IPS-NIHi11 (cell line): ENCODE data around the gene DENND1C.
A peak's percentile ranks its signal among the peaks of the same experiment; 100 is the strongest.
"Not testable (repeated sequence)": the region's sequence is repeated elsewhere in the genome, so short reads cannot be mapped to it uniquely, and the experiment has no call there.

Source experiments
- DNase-seq: peaks from one replicate; pipeline ENCODE4 v3.0.0; 2012; ENCODE audit warnings: mixed read lengths, low spot score

Gene DENND1C

DNA sequence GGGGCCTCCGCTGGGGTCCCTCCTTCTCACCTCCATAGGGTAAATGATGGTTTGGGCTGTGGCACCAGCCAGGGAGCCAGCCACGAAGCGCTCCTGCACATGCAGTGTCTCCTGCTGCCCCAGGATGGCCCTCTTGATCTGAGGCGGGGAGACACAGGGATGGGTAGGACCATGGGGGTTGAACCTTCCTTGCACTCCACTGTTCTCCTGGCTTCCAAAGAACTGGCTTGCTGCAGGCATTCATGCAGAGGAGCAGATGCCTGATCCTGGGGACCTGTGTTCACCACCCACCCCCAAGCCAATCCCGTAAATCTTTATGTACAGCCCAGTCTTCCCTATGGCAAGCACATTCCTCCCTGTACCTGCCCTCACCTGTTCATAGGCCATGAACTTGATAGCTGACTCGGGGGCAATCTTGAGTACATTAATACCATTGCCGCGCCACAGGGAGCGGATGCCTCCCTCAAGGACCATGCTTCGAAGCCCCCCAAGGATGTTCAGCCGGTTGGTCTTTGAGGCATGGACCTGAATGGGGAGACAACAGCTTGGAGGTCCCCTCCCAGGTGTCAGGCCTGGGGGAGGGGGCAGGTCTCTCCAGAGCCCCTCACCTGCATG, 27.5 kb downstream of the DENND1C start:
- DNase-seq = no peak

DNA sequence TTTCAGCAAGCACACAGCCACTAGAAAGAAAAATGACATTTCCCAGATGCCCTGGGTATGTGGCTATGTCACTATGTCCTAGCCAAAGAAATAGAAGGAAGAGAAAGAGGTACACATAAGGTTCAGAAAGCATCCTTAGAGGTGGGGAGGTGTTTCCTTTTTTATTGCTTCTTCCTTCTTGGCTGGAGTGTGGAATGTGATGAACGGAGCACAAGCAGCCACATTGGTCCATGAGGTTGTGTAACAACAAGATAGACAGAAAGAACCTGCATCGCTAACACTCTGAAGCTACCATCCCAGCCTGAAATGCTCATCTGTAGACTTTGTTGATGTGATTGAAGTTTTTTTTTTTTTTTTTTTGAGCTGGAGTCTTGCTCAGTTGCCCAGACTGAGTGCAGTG, 28.7 kb downstream of the DENND1C start:
- DNase-seq = no peak

DNA sequence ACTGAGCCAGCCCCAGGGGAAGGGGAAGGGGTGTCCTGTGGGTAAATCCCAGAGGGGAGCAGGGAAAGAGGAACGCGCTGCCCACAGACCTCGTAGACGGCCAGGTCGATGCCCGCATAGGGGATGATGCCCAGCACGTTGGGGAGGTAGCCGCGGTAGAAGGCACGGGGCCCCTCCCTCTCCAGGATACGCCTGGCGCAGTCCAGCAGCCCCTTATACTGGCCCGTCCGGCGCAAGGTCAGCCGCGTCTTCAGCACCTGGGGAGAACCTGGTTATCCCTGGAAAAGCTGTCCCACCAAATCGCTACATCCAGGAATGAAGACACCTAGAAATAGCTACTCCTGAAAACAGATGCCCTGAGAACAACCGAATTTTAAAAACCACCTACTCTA, 29.4 kb downstream of the DENND1C start:
- no peak for DNase-seq

DNA sequence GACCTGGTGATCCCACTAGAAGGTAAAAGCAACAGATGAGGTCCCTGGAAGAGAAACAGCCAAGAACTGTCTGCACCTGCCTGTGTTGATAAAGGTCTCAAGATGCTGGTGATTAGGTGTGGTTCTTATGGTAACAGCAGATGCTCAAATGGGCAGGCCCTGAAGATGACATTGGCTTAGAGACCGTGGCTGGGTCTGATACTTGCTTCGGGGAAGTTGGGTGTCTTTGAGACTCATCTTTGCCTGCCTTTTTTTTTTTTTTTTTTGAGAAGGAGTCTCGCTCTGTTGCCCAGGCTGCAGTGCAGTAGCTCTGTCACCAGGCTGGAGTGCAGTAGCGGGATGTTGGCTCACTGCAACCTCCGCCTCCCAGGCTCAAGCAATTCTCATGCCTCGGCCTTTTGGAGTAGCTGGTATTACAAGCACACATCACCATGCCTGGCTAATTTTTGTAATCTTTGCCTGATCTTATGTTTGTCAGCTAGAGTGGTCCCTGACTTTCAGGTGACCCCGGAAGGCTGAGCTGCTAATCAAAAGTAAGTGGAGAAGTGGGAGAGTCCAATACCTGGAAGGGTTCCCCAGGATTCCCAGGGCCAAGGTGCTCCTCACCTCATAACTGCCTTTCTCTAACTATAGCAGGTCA, 29.9 kb downstream of the DENND1C start:
- DNase-seq = no peak

DNA sequence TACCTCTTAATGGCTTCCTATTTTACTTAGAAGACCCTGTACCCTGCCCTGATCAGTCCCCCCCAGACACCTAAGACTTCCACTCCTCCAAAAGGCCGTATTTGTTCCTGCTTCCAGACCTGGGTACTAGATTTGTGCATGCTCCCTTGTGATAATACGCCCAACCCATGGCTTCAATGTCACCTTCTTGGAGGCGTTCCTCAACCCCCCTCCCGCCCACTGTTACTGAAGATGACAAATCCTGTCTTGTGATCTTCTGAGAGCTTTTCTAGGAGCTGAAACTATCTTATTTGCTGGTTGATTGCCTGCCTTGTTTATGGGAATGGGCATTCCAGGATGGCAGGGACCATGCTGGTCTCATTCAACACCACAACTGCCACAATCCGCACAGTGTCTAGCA, 31.4 kb downstream of the DENND1C start:
- no peak for DNase-seq

DNA sequence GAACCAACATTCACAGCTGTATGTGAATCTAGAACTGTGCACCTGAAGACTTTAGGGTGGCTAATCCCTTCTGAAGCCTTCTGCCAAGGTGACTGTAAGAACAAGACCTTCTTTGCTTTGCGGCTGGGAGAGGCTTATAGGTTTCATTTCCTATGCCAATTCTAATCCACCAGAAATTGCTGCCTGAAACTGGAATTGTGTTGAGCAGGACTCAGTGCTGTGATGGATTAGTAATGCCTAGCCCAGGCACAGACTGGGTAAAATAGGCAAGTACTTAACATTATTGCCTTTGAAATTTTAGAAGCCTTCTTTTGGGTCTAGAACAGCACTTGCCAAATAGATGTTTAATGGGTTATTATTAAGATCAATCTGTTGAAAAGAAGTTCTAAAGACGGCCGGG, 33.5 kb downstream of the DENND1C start:
- no peak for DNase-seq

DNA sequence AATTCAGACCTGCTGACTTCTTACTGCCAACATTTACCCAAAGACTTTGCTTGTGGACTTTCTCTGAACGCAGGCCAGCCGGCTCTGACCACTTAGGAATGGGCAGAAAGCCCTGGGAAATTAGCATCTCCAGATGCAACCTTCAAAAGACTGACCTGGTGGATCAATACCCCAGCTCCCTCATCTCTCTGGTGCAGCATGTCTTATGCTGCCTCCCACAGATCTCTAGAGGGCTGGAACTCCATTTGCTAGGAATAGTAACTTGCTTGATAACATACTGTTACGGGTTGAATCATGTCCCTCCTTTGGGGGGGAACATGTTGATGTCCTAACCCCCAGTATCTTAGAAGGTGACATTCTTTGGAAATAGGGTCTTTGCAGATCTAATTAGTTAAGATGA, 35.1 kb downstream of the DENND1C start:
- no peak for DNase-seq

DNA sequence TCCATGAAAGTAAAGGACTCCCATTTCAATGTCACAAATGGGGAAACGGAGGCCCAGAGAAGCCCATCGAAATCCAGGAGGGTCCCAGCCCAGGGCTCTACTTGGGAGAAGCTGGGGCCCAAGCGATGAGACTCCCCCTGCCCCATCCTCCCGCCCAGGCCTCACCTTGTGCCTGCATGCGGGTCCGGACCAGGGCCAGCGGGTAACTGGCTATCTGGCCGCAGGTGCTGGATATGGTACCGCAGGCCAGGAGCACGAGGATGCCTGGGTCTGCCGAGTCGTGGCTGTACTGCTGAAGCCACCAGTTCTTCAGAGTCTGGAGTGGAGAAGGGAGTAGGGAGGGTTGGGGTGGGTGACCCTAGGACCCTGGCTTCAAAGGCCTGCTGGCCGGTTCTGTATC, 37.6 kb downstream of the DENND1C start:
- DNase-seq = no peak

DNA sequence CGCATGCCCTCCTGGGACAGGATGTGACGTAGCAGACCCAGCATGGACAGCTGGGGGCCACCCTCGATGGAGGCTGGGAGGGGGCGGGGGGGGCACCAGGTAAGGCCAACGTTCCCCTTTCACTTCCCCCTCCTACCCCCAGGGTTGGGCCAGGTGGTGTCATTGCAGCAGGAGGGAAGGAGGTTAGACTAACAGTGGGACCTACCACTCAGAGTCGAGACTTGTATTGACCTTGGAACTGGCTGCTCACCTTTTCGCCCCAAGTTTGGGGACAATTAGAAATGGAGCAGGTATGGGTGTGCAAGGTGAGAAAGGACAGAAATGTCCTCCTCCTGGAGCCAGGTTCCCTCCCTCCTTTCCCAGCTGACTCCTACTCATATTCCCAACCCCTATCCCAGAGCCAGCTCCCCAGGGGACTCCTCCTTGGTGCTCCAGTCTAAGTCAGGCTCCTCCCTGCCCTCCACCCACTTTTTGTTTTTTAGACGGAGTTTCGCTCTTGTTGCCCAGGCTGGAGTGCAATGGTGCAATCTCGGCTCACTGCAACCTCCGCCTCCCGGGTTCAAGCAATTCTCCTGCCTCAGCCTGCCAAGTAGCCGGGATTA, 39.4 kb downstream of the DENND1C start:
- no peak for DNase-seq

DNA sequence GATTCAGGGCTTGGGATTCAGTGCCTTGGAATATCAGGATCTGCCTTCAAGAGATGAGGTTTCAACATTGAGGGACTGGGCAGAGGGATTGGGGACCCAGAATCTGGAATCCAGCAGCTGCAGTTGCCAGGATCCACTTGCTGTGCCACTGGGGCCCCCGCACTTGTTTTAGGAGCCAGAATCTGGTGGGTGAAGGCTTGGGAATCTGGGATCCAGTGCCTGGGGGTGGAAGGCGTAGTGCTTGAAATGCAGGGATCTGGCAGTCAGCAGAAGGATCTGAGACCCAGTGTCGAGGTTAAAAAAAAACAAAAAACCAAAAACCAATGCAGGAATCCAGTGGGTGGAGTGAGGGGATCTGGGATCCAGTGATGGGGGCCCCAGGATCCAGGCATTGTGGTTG, 40.7 kb downstream of the DENND1C start:
- no peak for DNase-seq

DNA sequence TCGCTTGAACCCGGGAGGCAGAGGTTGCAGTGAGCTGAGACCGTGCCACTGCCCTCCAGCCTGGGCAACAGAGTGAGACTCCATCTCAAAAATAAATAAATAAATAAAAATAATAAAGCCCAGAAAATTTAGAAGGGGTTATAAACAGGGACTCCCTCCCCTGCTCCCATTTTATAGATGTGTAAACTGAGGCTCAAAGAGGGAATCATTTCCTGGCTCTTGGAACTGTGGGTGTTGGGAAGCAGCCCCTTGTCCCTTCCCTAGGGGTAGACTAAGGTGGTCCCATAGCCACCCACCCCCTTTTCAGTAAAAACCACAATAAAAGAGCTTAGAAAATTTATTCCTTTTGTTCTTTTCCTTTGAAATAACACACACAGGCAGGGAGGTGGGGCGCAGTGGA, 41.8 kb downstream of the DENND1C start:
- DNase-seq = no peak

DNA sequence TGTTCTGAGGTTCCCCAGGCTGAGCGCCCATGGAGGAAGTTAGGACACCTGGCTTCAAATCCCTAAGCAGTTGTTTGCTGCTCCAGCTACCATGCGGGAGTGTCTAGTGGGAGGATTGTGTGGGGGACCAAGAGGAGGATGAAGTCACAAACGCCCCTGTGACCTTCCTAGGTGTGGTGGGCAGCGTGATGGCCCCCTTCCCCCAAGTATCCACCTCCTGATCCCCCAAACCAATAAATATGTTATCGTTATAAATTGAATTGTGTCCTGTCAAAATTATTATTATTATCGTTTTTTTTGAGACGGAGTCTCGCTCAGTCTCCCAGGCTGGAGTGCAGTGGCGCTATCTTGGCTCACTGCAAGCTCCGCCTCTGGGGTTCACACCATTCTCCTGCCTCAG, 47.9 kb downstream of the DENND1C start, which contains the start of gene SLC25A41:
SLC25A41 (minus strand) TSS at position 101 of the 400 bp plus-strand sequence; CDS start at position 31, 70 bp downstream.
- DNase-seq = no peak

DNA sequence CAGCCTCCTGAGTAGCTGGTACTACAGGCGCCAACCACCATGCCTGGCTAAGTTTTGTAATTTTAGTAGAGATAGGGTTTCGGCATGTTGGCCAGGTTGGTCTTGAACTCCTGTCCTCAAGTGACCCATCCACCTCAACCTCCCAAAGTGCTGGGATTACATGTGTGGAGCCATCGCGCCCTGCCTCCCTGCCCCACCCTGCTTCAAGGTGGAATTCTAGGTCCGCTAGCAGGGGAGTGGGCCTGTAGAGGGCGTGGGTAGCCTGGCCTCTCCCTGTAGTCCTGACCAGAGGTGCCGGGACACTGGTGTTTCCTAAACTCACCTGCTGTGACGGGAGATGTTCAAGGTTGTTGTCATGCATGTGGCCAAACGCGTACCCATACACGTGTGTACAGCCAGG, 48.4 kb downstream of the DENND1C start:
- DNase-seq = no peak

DNA sequence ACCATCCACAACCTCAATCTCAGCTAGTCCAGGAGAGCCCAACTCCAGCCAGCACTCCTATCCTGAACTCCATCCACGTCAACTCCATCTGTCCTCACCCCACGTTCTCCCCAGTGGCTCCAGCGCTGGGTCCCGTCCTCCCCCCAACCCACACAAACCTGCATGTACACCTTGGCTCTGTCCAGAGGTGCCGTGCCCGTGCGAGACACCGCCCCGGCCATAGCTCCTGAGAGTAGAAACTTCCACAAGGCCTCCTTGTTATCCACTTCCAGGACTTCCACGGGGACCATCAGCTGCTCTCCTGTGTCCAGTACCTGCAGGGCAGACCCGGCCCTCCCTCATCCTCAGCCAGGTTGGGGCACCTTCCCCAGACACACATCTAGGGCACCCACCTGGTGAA, 49.7 kb downstream of the DENND1C start:
- DNase-seq = no peak

DNA sequence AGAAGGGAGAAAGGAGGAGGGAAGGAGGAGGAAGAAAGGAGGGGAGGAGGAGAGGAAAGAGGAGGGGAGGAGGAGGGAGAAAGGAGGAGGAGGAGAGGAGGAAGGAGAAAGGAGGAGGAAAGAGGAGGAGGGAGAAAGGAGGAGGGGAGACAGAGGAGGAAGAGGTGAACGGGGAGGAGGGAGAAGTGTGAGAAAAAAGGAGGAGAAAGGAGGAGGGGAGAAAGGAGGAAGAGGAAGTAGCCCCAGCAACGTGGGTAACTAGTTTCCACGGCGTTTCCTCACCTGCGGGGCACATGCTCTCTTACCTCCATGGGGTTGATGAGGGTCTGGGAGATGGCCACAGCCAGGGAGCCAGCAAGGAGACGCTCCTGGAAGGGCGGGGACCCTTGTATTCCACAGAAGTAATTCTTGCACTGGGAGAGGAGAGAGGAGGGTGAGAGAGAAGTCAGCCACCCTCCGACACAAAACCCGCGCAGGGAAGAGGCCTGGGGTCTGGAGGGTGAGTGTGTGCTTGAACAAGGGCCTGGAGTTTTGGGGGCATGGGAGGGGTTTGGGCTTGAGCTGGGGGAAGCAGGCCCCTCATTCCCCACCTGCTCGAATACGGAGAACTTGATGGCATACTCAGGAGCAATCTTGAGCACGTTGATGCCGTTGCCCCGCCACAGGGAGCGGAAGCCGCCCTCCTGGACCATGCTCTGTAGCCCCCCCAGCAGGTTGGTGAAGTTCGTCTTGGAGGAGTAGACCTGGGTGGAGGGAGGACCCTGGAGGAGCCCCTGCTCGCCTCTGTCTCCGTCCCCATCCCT, 52.0 kb downstream of the DENND1C start:
- DNase-seq = no peak

DNA sequence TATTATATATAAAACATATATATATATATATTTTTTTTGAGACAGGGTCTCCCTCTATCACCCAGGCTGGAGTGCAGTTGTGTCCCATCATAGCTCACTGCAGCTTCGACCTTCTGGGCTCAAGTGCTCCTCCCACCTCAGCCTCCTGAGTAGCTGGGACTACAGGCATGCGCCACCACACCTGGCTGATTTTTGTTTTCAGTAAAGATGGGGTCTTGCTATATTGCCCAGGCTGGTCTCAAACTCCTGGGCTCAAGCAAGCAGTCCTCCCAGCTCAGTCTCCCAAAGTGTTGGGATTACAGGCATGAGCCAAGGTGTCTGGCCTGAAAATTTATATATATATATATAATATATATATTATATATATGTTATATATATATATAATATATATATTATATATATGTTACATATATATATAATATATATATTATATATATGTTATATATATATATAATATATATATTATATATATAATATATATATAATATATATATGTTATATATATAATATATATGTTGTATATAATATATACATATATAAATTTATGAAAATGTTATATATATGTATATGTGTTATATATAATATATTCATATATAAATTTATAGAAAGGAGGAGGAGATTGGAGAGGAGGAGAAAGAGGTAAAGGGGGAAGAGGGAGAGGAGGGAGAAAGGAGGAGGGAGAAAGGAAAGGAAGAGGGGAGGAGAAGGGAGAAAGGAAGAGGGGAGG, 52.7 kb downstream of the DENND1C start:
- DNase-seq = not testable (repeated sequence)

DNA sequence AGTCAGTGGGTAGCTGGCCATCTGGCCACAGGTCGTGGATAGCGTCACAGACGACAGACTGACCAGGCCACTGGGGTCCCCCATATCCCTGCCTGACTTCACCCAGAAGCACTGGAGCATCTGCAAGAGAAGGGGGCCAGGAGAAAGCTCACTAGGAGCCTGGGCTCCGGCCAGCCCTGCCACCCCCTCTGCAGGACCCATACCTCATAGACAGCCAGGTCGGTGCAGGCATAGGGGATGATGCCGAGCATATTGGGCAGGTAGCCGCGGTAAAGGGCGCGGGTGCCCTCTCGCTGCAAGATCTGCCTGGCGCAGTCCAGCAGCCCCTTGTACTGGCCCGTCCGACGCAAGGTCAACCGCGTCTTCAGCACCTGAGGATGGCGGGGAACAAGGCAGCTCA, 54.5 kb downstream of the DENND1C start:
- no peak for DNase-seq

DNA sequence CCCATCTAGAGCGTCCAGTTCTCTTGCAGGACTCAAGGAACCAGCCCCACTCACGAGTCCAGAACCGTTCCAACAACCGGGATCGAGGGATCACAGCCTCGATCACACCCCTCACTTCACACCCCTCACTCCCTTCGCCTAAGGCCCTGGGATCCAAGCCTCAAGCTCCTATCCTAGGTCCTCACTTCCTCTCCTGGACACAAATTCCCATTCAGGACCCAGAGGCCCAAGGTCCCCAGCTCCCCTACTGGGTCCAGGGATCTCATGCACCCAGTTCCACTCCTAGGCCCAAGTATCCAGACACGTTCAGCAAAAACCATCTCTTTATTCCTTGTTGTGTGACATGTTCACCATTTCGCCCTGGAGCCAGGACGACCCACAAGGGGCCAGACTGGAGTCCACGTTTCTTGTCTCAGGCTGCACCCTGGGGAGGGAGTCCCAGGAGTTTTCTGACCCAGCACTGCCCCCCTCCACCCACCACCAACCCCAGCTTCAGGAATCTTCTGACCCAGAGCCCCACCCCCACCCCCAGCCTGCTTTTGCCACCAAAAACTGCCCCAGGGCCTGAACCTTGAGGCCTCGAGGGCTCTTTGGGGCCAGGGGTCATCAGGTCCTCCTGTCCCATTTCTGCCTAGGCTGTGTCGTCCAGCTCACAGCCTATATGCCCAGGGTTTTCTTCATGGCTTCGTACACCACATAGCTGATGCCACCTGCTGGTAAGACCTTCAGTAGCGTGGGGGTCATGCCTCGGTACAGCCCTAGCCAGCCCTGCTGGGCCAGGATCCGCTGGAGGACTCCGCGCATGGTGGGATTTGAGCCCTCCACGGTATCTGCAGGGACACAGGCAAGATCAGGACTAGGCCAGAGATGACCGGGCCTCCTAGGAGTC, 55.6 kb downstream of the DENND1C start:
- no peak for DNase-seq

DNA sequence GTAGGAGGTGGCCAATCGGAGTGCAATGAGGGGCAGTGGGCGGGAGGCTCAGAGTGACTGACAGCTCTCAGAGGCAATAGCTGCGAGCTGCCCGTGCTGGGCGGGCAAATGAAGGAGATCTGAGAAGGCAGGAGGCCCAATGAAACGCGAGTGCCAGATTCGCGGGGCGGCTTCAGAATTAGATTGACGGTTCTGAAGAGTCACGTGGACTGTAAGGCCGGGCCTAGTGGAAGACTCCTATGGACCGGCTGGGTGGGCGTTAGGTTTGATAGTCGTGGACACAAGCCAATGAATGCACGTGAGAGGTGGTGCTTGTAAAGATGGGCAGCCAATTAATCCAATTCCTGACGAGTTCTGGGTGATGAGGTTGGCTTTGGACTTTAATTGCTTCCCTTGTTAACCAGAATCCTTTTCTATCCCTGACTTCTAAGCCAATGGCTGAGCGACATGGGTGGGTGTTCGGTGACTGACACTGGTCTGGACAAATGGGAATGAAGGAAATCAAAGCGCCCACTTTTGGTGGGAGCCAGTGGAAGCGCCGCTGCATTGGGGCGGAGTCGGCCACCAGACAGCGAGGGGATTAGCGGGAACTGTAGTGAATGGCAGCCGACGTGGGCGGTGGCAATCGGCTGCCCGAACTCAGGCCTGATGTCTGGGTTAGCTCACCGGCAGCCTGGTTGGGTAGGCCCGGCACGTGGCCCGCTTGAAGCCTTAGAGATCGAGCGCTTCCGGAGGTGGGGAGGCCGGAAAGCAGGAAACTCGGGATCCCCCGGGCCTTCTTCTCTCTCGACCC, 56.5 kb downstream of the DENND1C start:
- peak; percentile 98 for DNase-seq

DNA sequence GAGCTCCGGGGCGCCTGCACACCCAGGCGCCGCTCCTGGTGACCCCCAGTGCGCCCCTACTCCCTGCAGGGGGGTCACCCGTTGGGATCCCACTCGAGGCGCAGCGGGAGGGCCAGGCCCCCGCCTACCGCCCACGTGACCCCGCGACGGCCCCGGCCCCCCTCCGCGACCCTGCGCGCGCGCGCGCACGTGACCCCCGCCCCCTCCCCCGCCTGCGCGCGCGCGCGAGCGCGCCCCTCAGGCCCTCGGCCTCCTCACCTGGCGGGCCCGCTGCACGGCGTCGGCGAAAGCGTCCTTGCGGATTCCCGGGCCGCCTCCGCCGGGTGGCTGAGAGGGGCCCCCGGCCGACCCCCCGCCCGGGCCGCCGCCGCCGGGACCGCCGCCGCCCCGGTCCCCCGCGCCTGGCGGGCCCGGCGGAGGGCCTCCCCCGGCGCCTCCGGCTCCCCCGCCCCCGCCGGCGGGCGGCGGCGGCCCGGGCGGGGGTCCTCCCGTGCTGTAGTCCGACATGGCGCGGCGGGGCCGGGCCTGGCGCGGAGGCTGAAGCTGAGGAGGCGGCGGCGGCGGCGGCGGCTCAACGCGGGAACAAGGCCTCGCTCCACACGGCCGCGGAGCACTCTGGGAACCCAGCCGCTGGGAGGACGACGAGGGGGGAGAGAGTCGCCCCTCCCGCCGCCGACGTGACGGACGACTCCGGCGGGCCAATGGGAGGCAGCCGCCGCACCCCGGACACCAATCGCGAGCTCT, 57.2 kb downstream of the DENND1C start, which contains the start of gene KHSRP:
KHSRP (minus strand) TSS at position 617 of the 744 bp plus-strand sequence; CDS start at position 507, 110 bp downstream.
- DNase-seq = peak; percentile 79
